Fibroblast of lung (primary cell): ENCODE data around the gene TMEM115.

Experiments used
- CTCF ChIP-seq, 2 donors: IDR thresholded peaks in 1 of 2; conservative IDR thresholded peaks in 1 of 2; 1 replicate in 1 of 2; 2 replicates in 1 of 2; pipeline ENCODE4 v1.5.1; 2011 to 2012; ENCODE audit warnings: low read length in 2 of 2, control low read depth in 1 of 2, inconsistent platforms in 1 of 2, low read depth in 1 of 2, mild to moderate bottlenecking in 1 of 2
- EZH2 ChIP-seq: IDR thresholded peaks from 2 replicates; pipeline ENCODE4 v1.5.1; 2012; ENCODE audit warnings: low read length, control low read depth, mild to moderate bottlenecking; ENCODE audit errors: missing control alignments

- TF ChIP-seq EZH2 = no peak
- no peak for TF ChIP-seq CTCF (conservative IDR thresholded peaks at IDR 0.05 in 1 of 2, IDR thresholded peaks at IDR 0.05 in 1 of 2; ENCODE audit: low read depth in 1 of 2, low read length in 2 of 2)
Observed at GRCh38 chr3:50314816-50315215, 44.5 kb downstream of the TMEM115 start.
